WTC11 (cell line): Measurements from ENCODE around the gene RNF38. TPM values are rescaled to one million over a fixed set of nuclear protein-coding genes. Genes with fewer than 3 reads are reported as not detected.

Source experiments
- ATAC-seq: fragments of 200-7000 bp; cut with Tn5 transposase; 2 replicates; pipeline ENCODE4 v1.10.0; 2021; ENCODE audit warnings: mild to moderate bottlenecking, moderate library complexity
- CTCF ChIA-PET: fragments of 300-600 bp; sonication (Branson Sonifier 250); formaldehyde crosslinking; loops from one replicate; lab custom pipeline; 2021; ENCODE audit warnings: antibody characterized with exemption; lab: Charles Lee
- POLR2A ChIA-PET: fragments of 350-600 bp; sonication (Branson Sonifier 250); formaldehyde crosslinking; loops from one replicate; lab custom pipeline; 2021; ENCODE audit warnings: antibody characterized with exemption; lab: Charles Lee
- DNase-seq: peaks from one replicate; pipeline ENCODE4 v3.0.0; 2021; ENCODE audit warnings: low spot score
- H3K27ac Mint-ChIP-seq: 2 replicates; pipeline ENCODE4 v1.8.0; 2021; ENCODE audit warnings: mixed read lengths
- H3K27me3 Mint-ChIP-seq: 2 replicates; pipeline ENCODE4 v1.8.0; 2021; ENCODE audit warnings: low read depth, mild to moderate bottlenecking, moderate library complexity, mixed read lengths
- H3K36me3 Mint-ChIP-seq: 2 replicates; pipeline ENCODE4 v1.8.0; 2021; ENCODE audit warnings: mixed read lengths
- H3K4me1 Mint-ChIP-seq: 2 replicates; pipeline ENCODE4 v1.8.0; 2022; ENCODE audit warnings: mixed read lengths
- H3K4me3 Mint-ChIP-seq: 2 replicates; pipeline ENCODE4 v1.8.0; 2021; ENCODE audit warnings: mild to moderate bottlenecking, moderate library complexity, mixed read lengths
- H3K9me3 Mint-ChIP-seq: 2 replicates; pipeline ENCODE4 v1.8.0; 2021; ENCODE audit warnings: mixed read lengths
- ELF4 ChIP-seq: sonication (generic); formaldehyde crosslinking; IDR thresholded peaks from 2 replicates; pipeline ENCODE4 v1.8.1; 2022; ENCODE audit warnings: low read depth, mild to moderate bottlenecking, moderate library complexity, missing genetic modification reagents
- HMGA2 ChIP-seq: fragments of 250-450 bp; sonication (Bioruptor Pico); IDR thresholded peaks from 2 replicates; pipeline ENCODE4 v1.4.0; 2021; ENCODE audit warnings: mild to moderate bottlenecking, moderate library complexity
- IRF2 ChIP-seq: sonication (generic); formaldehyde crosslinking; IDR thresholded peaks from 2 replicates; pipeline ENCODE4 v1.8.0; 2022; ENCODE audit warnings: low read depth, missing genetic modification reagents, borderline replicate concordance
- JAZF1 ChIP-seq: fragments of 250-450 bp; sonication (Bioruptor Pico); IDR thresholded peaks from 2 replicates; pipeline ENCODE4 v1.9.0; 2021; ENCODE audit warnings: moderate library complexity, mild to moderate bottlenecking, inconsistent platforms
- JUN ChIP-seq: sonication (generic); formaldehyde crosslinking; IDR thresholded peaks from 2 replicates; pipeline ENCODE4 v1.8.0; 2023; ENCODE audit warnings: mild to moderate bottlenecking, missing genetic modification reagents
- NR3C1 ChIP-seq: sonication (generic); formaldehyde crosslinking; conservative IDR thresholded peaks from 2 replicates; pipeline ENCODE4 v1.8.1; 2023; ENCODE audit warnings: low read depth, mild to moderate bottlenecking, missing genetic modification reagents
- RELA ChIP-seq: sonication (generic); formaldehyde crosslinking; IDR thresholded peaks from 2 replicates; pipeline ENCODE4 v1.8.1; 2022; ENCODE audit warnings: missing genetic modification reagents, mild to moderate bottlenecking, borderline replicate concordance
- SMAD3 ChIP-seq: sonication (generic); formaldehyde crosslinking; IDR thresholded peaks from 2 replicates; pipeline ENCODE4 v1.8.0; 2022; ENCODE audit warnings: missing genetic modification reagents, mild to moderate bottlenecking, borderline replicate concordance
- SOX15 ChIP-seq: fragments of 250-450 bp; sonication (Bioruptor Pico); IDR thresholded peaks from 2 replicates; pipeline ENCODE4 v1.9.0; 2021; ENCODE audit warnings: mild to moderate bottlenecking
- SP1 ChIP-seq: sonication (generic); formaldehyde crosslinking; conservative IDR thresholded peaks from 2 replicates; pipeline ENCODE4 v1.8.1; 2022; ENCODE audit warnings: missing genetic modification reagents
- TEAD4 ChIP-seq: sonication (generic); formaldehyde crosslinking; IDR thresholded peaks from 2 replicates; pipeline ENCODE4 v1.8.0; 2022; ENCODE audit warnings: mild to moderate bottlenecking, missing genetic modification reagents
- TP53 ChIP-seq: sonication (generic); formaldehyde crosslinking; IDR thresholded peaks from 2 replicates; pipeline ENCODE4 v1.8.1; 2023; ENCODE audit warnings: mild to moderate bottlenecking, missing genetic modification reagents
- ZNF138 ChIP-seq: sonication (generic); formaldehyde crosslinking; conservative IDR thresholded peaks from 2 replicates; pipeline ENCODE4 v1.8.1; 2022; ENCODE audit warnings: mild to moderate bottlenecking, moderate library complexity, missing genetic modification reagents
- total RNA-seq: library from RNA; stranded (reverse); gene quantifications from 3 replicates; pipeline ENCODE4 v1.2.3, GENCODE V29; 2021
- TF ChIP-seq, protein P1 (sequence below): fragments of 200-600 bp; IDR thresholded peaks from 2 replicates; pipeline ENCODE4 v1.8.0; 2022; ENCODE audit warnings: antibody characterized with exemption
- TF ChIP-seq, protein P2 (sequence below): sonication (generic); formaldehyde crosslinking; IDR thresholded peaks from 2 replicates; pipeline ENCODE4 v1.8.1; 2023; ENCODE audit warnings: mild to moderate bottlenecking, missing genetic modification reagents, borderline replicate concordance
- TF ChIP-seq, protein P3 (sequence below): sonication (generic); formaldehyde crosslinking; IDR thresholded peaks from 2 replicates; pipeline ENCODE4 v1.8.1; 2022; ENCODE audit warnings: mild to moderate bottlenecking, moderate library complexity, missing genetic modification reagents
- TF ChIP-seq, protein P4 (sequence below): fragments of 250-450 bp; sonication (Bioruptor Pico); IDR thresholded peaks from 2 replicates; pipeline ENCODE4 v2.1.2; 2022; ENCODE audit warnings: mild to moderate bottlenecking, moderate library complexity
- TF ChIP-seq, protein P5 (sequence below): sonication (generic); formaldehyde crosslinking; IDR thresholded peaks from 2 replicates; pipeline ENCODE4 v1.8.1; 2023; ENCODE audit warnings: mild to moderate bottlenecking, moderate library complexity, missing genetic modification reagents
- TF ChIP-seq, protein P6 (sequence below): sonication (generic); formaldehyde crosslinking; IDR thresholded peaks from 2 replicates; pipeline ENCODE4 v1.8.0; 2023; ENCODE audit warnings: mild to moderate bottlenecking, missing genetic modification reagents

Gene RNF38
- total RNA-seq, 1 experiment from 2014 or later = 56.4 TPM

GRCh38 chr9:36364577-36364976 is 35.5 kb downstream of the RNF38 start:
- DNase-seq (no peak), ATAC-seq (no peak)
- ChIA-PET CTCF (no interaction called here), POLR2A (no interaction called here)
- H3K36me3 Mint-ChIP-seq = peaks cover 26% of the 10 kb centered on the region
- no peak overlapping the region for H3K4me3 Mint-ChIP-seq
- TF ChIP-seq, protein P1, sequence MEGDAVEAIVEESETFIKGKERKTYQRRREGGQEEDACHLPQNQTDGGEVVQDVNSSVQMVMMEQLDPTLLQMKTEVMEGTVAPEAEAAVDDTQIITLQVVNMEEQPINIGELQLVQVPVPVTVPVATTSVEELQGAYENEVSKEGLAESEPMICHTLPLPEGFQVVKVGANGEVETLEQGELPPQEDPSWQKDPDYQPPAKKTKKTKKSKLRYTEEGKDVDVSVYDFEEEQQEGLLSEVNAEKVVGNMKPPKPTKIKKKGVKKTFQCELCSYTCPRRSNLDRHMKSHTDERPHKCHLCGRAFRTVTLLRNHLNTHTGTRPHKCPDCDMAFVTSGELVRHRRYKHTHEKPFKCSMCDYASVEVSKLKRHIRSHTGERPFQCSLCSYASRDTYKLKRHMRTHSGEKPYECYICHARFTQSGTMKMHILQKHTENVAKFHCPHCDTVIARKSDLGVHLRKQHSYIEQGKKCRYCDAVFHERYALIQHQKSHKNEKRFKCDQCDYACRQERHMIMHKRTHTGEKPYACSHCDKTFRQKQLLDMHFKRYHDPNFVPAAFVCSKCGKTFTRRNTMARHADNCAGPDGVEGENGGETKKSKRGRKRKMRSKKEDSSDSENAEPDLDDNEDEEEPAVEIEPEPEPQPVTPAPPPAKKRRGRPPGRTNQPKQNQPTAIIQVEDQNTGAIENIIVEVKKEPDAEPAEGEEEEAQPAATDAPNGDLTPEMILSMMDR = no peak
- TF ChIP-seq RELA (CRISPR knock-in tag) (no peak), JAZF1 (CRISPR knock-in tag) (no peak), IRF2 (CRISPR knock-in tag) (no peak), ELF4 (CRISPR knock-in tag) (no peak), HMGA2 (no peak), JUN (CRISPR knock-in tag) (no peak), TP53 (no peak), NR3C1 (CRISPR knock-in tag) (no peak), SMAD3 (CRISPR knock-in tag) (no peak)
- TF ChIP-seq, protein P2, sequence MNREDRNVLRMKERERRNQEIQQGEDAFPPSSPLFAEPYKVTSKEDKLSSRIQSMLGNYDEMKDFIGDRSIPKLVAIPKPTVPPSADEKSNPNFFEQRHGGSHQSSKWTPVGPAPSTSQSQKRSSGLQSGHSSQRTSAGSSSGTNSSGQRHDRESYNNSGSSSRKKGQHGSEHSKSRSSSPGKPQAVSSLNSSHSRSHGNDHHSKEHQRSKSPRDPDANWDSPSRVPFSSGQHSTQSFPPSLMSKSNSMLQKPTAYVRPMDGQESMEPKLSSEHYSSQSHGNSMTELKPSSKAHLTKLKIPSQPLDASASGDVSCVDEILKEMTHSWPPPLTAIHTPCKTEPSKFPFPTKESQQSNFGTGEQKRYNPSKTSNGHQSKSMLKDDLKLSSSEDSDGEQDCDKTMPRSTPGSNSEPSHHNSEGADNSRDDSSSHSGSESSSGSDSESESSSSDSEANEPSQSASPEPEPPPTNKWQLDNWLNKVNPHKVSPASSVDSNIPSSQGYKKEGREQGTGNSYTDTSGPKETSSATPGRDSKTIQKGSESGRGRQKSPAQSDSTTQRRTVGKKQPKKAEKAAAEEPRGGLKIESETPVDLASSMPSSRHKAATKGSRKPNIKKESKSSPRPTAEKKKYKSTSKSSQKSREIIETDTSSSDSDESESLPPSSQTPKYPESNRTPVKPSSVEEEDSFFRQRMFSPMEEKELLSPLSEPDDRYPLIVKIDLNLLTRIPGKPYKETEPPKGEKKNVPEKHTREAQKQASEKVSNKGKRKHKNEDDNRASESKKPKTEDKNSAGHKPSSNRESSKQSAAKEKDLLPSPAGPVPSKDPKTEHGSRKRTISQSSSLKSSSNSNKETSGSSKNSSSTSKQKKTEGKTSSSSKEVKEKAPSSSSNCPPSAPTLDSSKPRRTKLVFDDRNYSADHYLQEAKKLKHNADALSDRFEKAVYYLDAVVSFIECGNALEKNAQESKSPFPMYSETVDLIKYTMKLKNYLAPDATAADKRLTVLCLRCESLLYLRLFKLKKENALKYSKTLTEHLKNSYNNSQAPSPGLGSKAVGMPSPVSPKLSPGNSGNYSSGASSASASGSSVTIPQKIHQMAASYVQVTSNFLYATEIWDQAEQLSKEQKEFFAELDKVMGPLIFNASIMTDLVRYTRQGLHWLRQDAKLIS = no peak
- TF ChIP-seq, protein P3, sequence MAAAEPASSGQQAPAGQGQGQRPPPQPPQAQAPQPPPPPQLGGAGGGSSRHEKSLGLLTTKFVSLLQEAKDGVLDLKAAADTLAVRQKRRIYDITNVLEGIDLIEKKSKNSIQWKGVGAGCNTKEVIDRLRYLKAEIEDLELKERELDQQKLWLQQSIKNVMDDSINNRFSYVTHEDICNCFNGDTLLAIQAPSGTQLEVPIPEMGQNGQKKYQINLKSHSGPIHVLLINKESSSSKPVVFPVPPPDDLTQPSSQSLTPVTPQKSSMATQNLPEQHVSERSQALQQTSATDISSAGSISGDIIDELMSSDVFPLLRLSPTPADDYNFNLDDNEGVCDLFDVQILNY (CRISPR knock-in tag) = no peak
- TF ChIP-seq, protein P4, sequence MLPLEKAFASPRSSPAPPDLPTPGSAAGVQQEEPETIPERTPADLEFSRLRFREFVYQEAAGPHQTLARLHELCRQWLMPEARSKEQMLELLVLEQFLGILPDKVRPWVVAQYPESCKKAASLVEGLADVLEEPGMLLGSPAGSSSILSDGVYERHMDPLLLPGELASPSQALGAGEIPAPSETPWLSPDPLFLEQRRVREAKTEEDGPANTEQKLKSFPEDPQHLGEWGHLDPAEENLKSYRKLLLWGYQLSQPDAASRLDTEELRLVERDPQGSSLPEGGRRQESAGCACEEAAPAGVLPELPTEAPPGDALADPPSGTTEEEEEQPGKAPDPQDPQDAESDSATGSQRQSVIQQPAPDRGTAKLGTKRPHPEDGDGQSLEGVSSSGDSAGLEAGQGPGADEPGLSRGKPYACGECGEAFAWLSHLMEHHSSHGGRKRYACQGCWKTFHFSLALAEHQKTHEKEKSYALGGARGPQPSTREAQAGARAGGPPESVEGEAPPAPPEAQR (CRISPR knock-in tag) = no peak
- no peaks in the 10 kb centered on the region for H3K4me1 Mint-ChIP-seq
- no peaks in the 10 kb centered on the region for H3K9me3 Mint-ChIP-seq
- H3K27ac Mint-ChIP-seq = no peak overlapping the region
- H3K27me3 Mint-ChIP-seq = no peaks in the 10 kb centered on the region

- peaks cover 18% of the 10 kb centered on the region for H3K36me3 Mint-ChIP-seq
- DNase-seq (no peak), ATAC-seq (no peak)
- no peaks in the 10 kb centered on the region for H3K4me1 Mint-ChIP-seq
- no peak overlapping the region for H3K4me3 Mint-ChIP-seq
- CTCF ChIA-PET = no interaction called here
- no peaks in the 10 kb centered on the region for H3K9me3 Mint-ChIP-seq
- POLR2A ChIA-PET = no interaction called here
- TF ChIP-seq ZNF138 = no peak
- no peak for TF ChIP-seq TEAD4 (CRISPR knock-in tag)
- H3K27ac Mint-ChIP-seq = no peak overlapping the region
- no peaks in the 10 kb centered on the region for H3K27me3 Mint-ChIP-seq
These were observed 36.6 kb downstream of the RNF38 start for GRCh38 chr9:36363448-36363847.

GRCh38 chr9:36358486-36358885 is 41.6 kb downstream of the RNF38 start:
- no peaks in the 10 kb centered on the region for H3K27me3 Mint-ChIP-seq
- no peak overlapping the region for H3K4me3 Mint-ChIP-seq
- H3K9me3 Mint-ChIP-seq = no peaks in the 10 kb centered on the region
- DNase-seq = no peak
- CTCF ChIA-PET = interaction anchor here (0.8 kb wide), 1 partner anchor 29 kb away, joined by 3 read pairs; no protein-coding TSS in a partner anchor
- peaks cover 25% of the 10 kb centered on the region for H3K36me3 Mint-ChIP-seq
- POLR2A ChIA-PET = no interaction called here
- no peak overlapping the region for H3K27ac Mint-ChIP-seq
- no peak for ATAC-seq
- H3K4me1 Mint-ChIP-seq = no peaks in the 10 kb centered on the region
- TF ChIP-seq, protein P5, sequence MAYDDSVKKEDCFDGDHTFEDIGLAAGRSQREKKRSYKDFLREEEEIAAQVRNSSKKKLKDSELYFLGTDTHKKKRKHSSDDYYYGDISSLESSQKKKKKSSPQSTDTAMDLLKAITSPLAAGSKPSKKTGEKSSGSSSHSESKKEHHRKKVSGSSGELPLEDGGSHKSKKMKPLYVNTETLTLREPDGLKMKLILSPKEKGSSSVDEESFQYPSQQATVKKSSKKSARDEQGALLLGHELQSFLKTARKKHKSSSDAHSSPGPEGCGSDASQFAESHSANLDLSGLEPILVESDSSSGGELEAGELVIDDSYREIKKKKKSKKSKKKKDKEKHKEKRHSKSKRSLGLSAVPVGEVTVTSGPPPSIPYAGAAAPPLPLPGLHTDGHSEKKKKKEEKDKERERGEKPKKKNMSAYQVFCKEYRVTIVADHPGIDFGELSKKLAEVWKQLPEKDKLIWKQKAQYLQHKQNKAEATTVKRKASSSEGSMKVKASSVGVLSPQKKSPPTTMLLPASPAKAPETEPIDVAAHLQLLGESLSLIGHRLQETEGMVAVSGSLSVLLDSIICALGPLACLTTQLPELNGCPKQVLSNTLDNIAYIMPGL (CRISPR knock-in tag) = no peak
- TF ChIP-seq, protein P6, sequence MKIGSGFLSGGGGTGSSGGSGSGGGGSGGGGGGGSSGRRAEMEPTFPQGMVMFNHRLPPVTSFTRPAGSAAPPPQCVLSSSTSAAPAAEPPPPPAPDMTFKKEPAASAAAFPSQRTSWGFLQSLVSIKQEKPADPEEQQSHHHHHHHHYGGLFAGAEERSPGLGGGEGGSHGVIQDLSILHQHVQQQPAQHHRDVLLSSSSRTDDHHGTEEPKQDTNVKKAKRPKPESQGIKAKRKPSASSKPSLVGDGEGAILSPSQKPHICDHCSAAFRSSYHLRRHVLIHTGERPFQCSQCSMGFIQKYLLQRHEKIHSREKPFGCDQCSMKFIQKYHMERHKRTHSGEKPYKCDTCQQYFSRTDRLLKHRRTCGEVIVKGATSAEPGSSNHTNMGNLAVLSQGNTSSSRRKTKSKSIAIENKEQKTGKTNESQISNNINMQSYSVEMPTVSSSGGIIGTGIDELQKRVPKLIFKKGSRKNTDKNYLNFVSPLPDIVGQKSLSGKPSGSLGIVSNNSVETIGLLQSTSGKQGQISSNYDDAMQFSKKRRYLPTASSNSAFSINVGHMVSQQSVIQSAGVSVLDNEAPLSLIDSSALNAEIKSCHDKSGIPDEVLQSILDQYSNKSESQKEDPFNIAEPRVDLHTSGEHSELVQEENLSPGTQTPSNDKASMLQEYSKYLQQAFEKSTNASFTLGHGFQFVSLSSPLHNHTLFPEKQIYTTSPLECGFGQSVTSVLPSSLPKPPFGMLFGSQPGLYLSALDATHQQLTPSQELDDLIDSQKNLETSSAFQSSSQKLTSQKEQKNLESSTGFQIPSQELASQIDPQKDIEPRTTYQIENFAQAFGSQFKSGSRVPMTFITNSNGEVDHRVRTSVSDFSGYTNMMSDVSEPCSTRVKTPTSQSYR (CRISPR knock-in tag) = no peak
- TF ChIP-seq SOX15 (CRISPR knock-in tag) (no peak), SP1 (no peak), RELA (CRISPR knock-in tag) (no peak)
- TF ChIP-seq, protein P3 (CRISPR knock-in tag) = no peak
